ENCODE data around the gene ADPRHL1. TPM values are rescaled to one million over a fixed set of nuclear protein-coding genes. Genes with fewer than 3 reads are reported as not detected.

ADPRHL1 gene
- total RNA-seq, 2 donors from 2014 or later = 0.21 to 0.94 TPM

DNA sequence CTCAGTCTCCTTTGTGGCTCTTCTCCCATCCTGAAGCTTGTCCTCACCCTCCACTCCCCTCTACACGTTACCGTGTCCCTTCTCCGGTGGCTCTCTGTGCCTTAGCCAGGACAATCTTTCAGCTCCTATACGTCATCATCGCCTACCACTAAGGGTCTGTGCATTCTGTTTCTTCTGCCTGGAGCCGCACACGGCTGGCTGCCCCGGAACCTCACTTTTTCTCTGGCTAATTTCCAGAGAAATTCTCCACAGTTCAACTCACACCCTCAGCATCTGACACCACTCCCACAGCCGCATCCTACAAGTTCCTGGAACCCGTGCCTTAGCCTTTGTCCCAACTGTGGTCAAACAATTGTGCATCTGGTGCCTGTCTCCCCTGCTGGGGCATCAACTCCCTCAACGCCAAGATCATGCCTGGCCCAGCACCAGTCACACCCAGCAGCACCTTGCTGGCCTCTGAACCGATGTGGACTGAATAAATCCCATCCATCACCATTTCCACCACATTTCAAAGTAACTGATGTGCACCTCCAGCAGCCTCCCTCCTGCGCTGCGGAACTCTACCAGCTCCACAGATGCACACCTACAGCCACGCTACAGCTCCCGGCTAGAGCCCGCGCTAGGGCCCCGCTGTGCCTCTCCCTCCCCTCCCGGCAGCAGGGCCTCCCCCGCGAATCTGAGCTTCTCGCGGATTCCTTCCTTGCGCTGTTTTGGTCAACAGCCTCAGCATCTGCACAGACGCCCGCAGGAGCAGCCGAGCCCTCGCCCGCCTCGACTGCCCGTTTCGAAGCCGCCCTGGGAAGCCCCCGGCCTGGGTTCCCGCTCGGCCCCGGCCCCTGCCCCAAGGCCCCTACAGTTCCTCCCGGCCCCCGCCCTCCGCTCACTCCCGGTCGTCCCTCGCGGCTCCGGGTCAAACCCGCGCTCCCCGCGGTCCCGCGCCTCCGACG is 36.5 kb upstream of the ADPRHL1 start:
- peak; percentile 50 for ATAC-seq
- no peaks in the 10 kb centered on the region for H3K27me3 Mint-ChIP-seq
- no peaks in the 10 kb centered on the region for H3K9me3 ChIP-seq (ENCODE audit: control insufficient read depth, low read length, poor library complexity, severe bottlenecking)
- H3K4me1 Mint-ChIP-seq = peaks cover 22% of the 10 kb centered on the region
- H3K36me3 Mint-ChIP-seq (ENCODE audit: low read depth) = no peaks in the 10 kb centered on the region
- peak overlapping the region; percentile 94 for H3K27ac Mint-ChIP-seq
- DNase-seq = peak in 1 of 3 donors; percentile 14
- H3K4me3 Mint-ChIP-seq = peak overlapping the region; percentile 92

DNA sequence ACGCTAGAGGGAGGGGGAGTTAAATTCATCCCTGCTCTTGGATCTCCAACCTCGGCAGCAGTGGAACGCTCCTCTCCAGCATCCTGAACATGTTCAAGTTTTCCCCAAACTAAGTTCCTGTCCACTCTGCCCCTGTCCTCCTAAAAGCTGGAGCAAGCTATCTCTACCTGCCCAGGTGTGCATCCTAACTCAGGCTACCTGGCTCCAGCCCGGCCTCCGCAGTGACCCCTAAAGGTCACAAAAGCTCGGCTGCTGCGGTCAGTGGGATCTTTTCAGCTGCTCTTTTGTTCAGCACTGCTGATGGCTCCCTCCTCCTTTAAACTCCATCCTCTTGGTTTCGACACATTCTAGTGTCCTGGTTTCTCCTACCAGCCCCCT is 35.9 kb upstream of the ADPRHL1 start:
- H3K4me1 Mint-ChIP-seq = peaks cover 19% of the 10 kb centered on the region

DNA sequence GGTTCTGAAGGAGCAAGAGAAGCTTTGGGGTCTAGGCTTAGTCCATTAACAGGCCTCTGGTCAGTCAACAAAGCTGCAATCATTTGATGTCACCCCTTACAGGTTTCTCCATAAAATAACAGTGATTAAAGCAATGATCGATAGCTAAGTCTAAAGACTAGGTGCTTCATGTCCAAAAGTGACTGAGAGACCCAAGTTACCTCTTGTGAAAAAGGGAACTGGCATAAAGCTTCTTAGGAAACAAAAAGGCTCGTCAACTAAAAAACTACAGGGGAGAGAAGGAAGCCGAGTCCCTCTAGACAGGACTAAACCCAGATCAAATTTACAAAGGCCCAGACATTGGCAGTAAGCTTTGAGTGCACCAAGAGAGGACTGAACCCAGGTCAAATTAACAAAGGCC is 35.0 kb upstream of the ADPRHL1 start:
- DNase-seq = no peak
- peaks cover 18% of the 10 kb centered on the region for H3K4me1 Mint-ChIP-seq
- no peaks in the 10 kb centered on the region for H3K27me3 Mint-ChIP-seq
- no peak overlapping the region for H3K27ac Mint-ChIP-seq
- H3K36me3 Mint-ChIP-seq (ENCODE audit: low read depth) = no peaks in the 10 kb centered on the region
- no peak for ATAC-seq
- peak overlapping the region; percentile 43 for H3K4me3 Mint-ChIP-seq
- H3K9me3 ChIP-seq (ENCODE audit: control insufficient read depth, low read length, poor library complexity, severe bottlenecking) = no peaks in the 10 kb centered on the region

More for the DNA sequence above, 35.9 kb upstream of the ADPRHL1 start:
- no peaks in the 10 kb centered on the region for H3K9me3 ChIP-seq (ENCODE audit: control insufficient read depth, low read length, poor library complexity, severe bottlenecking)
- Mint-ChIP-seq H3K27ac (peak overlapping the region; percentile 94), H3K36me3 (ENCODE audit: low read depth) (no peaks in the 10 kb centered on the region), H3K27me3 (no peaks in the 10 kb centered on the region), H3K4me3 (peak overlapping the region; percentile 92)
- ATAC-seq = no peak
- no peak for DNase-seq

DNA sequence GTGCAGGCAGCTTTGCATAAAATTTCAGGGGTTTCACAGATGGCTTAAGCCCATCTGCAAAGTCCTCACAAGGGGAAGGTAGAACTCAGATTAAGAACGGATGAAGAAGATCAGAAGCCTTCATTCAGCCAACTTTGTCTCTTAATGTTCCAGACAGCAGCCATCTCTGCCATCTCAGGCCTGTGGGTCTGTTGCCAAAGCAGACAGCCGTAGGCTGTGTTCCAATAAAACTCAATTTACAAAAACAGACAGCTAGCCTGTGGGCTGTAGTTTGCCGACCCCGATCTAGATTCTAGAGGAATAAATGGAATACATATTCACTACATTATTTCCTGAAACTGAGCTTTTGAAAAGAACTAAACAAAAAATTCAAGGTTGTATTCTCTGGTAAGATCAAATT is 33.4 kb upstream of the ADPRHL1 start:
- H3K9me3 ChIP-seq (ENCODE audit: control insufficient read depth, low read length, poor library complexity, severe bottlenecking) = no peaks in the 10 kb centered on the region
- H3K27me3 Mint-ChIP-seq = no peaks in the 10 kb centered on the region
- H3K36me3 Mint-ChIP-seq (ENCODE audit: low read depth) = no peaks in the 10 kb centered on the region
- peaks cover 18% of the 10 kb centered on the region for H3K4me1 Mint-ChIP-seq
- ATAC-seq (no peak), DNase-seq (no peak)
- no peak overlapping the region for H3K4me3 Mint-ChIP-seq
- H3K27ac Mint-ChIP-seq = no peak overlapping the region

DNA sequence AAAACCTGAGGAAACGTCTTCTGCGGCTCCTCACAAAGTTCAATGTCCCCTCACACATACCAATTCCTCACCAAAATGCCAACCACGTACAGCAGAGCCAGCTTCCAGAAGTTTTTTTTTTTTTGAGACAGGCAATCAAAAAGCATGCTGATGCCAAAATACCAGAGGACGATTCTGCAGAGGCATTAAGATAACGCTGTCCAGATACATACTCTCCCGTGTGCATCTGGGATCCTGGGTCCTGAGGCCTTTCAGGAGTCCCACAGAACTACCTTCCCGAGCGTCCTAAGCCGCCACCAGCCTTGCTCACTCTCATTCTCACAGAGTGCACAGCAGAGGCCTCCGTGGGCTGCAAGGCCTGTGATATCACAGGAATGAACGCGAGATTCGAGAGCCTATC is 32.3 kb upstream of the ADPRHL1 start:
- Mint-ChIP-seq H3K27me3 (no peaks in the 10 kb centered on the region), H3K4me1 (peaks cover 18% of the 10 kb centered on the region)
- ATAC-seq = no peak

DNA sequence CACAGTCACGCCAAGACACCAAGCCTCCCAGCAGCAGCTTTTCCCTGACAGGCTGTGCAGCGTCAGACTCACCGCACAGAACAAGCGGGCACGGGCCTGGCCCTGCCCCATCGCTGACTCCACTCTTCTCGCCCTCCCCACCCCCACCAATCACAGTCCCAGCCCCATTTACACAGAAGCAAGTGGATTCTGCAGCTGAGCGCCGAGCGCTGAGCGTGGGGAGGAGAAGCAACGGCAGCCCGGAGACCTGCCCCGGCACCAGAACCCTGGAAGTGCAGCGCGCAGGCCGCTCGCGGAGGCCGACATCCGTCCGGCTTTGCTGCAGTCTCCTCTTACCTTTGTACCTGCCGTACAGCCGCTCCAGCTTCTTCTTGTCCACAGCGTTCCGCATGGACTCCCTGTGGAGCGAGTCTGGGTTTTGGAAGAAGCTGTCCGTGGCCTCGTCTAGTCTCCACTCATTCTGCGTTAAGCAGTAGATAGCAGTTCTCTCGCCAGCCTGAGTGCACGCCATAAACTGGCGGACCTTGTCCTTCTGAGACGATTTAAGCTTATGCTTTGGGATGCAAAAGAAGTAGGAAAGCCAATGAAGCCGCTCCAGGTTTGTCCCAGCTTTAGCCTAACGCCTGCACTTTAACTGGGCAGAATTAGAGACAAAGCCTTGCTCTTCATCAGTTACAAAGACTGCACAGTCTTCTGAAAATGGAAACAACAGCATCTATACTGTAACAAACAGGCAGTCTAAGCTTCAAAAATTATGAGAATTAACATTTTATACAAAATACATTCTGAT is 30.4 kb upstream of the ADPRHL1 start:
- no peak for ATAC-seq
- H3K9me3 ChIP-seq (ENCODE audit: control insufficient read depth, low read length, poor library complexity, severe bottlenecking) = no peaks in the 10 kb centered on the region
- Mint-ChIP-seq H3K4me1 (peaks cover 8% of the 10 kb centered on the region), H3K4me3 (no peak overlapping the region), H3K27ac (peak overlapping the region; percentile 1), H3K27me3 (no peaks in the 10 kb centered on the region), H3K36me3 (ENCODE audit: low read depth) (peaks cover 4% of the 10 kb centered on the region)
- DNase-seq = no peak

More for the DNA sequence above, 32.3 kb upstream of the ADPRHL1 start:
- Mint-ChIP-seq H3K27ac (no peak overlapping the region), H3K36me3 (ENCODE audit: low read depth) (no peaks in the 10 kb centered on the region), H3K4me3 (no peak overlapping the region)
- no peaks in the 10 kb centered on the region for H3K9me3 ChIP-seq (ENCODE audit: control insufficient read depth, low read length, poor library complexity, severe bottlenecking)
- no peak for DNase-seq

DNA sequence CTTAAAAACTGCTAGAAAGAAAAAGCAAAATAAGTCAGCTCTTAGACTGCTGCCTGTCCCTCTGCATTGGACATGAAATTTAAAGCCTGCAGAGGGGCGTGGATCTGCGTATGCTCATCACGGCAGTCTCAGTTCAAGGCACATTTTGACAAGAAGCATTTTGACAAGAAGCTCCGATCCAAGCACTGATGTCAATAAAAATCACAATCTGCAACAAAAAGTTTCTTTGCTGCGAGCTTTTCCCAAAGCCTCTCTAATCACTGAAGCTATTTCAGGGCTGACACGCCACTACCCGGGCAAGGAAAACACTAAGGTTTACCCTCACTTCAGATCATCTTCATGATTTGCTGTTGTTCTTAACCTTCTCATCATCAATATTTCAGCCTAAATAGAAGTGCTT is 29.8 kb upstream of the ADPRHL1 start:
- Mint-ChIP-seq H3K4me3 (no peak overlapping the region), H3K27ac (peak overlapping the region; percentile 1), H3K36me3 (ENCODE audit: low read depth) (peaks cover 4% of the 10 kb centered on the region), H3K4me1 (peaks cover 6% of the 10 kb centered on the region), H3K27me3 (no peaks in the 10 kb centered on the region)
- no peaks in the 10 kb centered on the region for H3K9me3 ChIP-seq (ENCODE audit: control insufficient read depth, low read length, poor library complexity, severe bottlenecking)
- no peak for DNase-seq
- ATAC-seq = no peak

DNA sequence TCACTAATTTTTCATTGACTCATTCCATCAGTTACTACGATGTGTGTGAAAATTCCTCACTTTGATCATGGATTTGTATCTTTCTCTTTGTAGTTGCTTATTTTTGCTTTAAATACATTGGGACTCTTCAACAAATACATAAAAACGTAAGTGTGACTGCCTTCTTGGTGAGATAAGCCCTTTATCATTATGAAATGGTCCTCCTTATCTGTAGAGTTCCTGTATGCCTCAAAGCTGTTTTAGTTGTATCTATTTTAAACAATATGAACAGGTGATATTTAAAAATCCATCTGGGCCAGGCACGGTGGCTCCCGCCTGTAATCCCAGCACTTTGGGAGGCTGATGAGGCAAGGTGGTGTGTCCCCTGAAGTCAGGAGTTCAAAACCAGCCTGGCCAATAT is 25.9 kb upstream of the ADPRHL1 start:
- H3K27me3 Mint-ChIP-seq = no peaks in the 10 kb centered on the region
- no peak overlapping the region for H3K4me3 Mint-ChIP-seq
- DNase-seq = no peak
- H3K36me3 Mint-ChIP-seq (ENCODE audit: low read depth) = peaks cover 5% of the 10 kb centered on the region
- H3K4me1 Mint-ChIP-seq = no peaks in the 10 kb centered on the region
- no peak overlapping the region for H3K27ac Mint-ChIP-seq
- ATAC-seq = no peak
- no peaks in the 10 kb centered on the region for H3K9me3 ChIP-seq (ENCODE audit: control insufficient read depth, low read length, poor library complexity, severe bottlenecking)

DNA sequence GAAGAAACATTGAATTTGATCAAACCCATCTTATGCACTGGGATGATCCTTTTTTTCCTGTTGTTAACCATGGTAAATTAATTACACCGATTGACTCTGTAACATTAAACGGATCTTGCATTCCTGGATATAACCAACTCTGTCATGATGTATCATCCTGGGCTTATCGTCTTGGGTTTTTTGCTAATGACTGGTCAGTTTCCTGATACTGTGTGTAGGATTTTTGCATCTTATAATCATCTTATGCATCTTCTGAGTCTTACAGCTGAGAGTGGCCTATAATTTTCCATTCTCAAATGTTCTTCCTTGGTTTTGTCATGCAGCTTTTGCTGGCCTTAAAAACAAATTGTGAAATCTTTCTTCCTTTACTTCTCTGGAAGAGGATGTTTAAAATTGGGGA is 24.4 kb upstream of the ADPRHL1 start:
- no peaks in the 10 kb centered on the region for H3K4me1 Mint-ChIP-seq
- DNase-seq = no peak
- peaks cover 10% of the 10 kb centered on the region for H3K36me3 Mint-ChIP-seq (ENCODE audit: low read depth)
- H3K27ac Mint-ChIP-seq = no peak overlapping the region
- no peak overlapping the region for H3K4me3 Mint-ChIP-seq
- H3K27me3 Mint-ChIP-seq = no peaks in the 10 kb centered on the region
- no peak for ATAC-seq
- no peaks in the 10 kb centered on the region for H3K9me3 ChIP-seq (ENCODE audit: control insufficient read depth, low read length, poor library complexity, severe bottlenecking)

DNA sequence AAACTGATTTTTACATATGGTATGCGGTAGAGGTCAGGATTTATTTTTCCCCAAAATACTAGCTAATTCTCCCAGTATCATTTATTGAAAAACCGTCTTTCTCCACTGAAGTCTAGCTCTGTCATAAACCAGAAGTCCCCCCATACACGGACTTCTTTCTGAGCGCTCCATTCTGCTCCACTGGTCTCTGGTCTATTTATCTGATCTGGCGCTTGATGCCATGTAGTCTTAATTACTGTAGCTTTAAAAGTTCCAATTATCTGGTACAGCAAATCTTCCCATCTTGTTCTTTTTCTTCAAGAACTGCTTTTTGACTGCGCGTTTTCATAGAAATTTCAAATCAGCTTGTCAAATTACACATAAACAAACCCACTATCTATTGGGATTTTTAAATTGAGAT is 23.5 kb upstream of the ADPRHL1 start:
- H3K9me3 ChIP-seq (ENCODE audit: control insufficient read depth, low read length, poor library complexity, severe bottlenecking) = no peaks in the 10 kb centered on the region
- Mint-ChIP-seq H3K4me3 (no peak overlapping the region), H3K27me3 (no peaks in the 10 kb centered on the region), H3K4me1 (no peaks in the 10 kb centered on the region), H3K36me3 (ENCODE audit: low read depth) (peaks cover 11% of the 10 kb centered on the region), H3K27ac (no peak overlapping the region)
- DNase-seq = no peak
- no peak for ATAC-seq

DNA sequence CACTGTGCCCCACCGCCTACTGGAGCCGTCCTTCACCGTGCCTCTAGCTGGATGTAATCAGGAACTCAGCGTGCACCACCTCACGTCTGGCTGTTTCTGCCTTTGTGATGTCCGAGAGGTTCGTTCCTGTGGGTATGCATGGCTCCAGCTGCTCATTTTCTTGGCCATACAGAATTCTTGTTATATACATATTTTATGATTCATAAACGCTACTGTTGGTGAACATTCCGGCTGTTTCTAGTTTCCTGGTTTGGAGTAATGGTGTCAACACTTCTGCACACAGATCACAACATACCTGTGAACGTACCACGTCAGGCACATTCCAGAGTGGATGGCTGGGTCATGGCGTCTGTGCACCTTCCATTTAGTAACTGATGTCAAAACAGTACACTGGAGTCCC is 22.6 kb upstream of the ADPRHL1 start:
- DNase-seq = no peak
- H3K9me3 ChIP-seq (ENCODE audit: control insufficient read depth, low read length, poor library complexity, severe bottlenecking) = no peaks in the 10 kb centered on the region
- Mint-ChIP-seq H3K27ac (no peak overlapping the region), H3K4me3 (no peak overlapping the region), H3K4me1 (peaks cover 8% of the 10 kb centered on the region), H3K36me3 (ENCODE audit: low read depth) (peaks cover 17% of the 10 kb centered on the region), H3K27me3 (no peaks in the 10 kb centered on the region)
- ATAC-seq = no peak

DNA sequence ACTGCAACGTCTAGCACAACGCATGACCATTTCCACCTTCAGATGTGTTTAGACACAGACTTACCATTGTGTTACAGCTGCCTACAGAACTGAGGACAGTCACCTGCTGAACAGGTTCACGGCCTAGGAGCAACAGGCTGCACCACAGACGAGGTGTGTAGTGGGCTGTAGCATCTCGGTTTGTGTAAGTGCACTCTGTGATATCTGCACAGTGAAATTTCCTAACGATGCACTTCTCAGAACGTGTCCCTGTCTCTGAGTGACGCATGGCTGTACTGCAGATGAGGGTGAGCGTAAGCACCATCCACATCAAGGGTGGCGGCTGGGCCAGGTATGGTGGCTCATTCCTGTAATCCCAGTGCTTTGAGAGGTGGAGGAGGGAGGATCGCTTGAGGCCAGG is 22.0 kb upstream of the ADPRHL1 start:
- Mint-ChIP-seq H3K4me1 (peaks cover 8% of the 10 kb centered on the region), H3K36me3 (ENCODE audit: low read depth) (peaks cover 17% of the 10 kb centered on the region), H3K4me3 (no peak overlapping the region), H3K27ac (no peak overlapping the region), H3K27me3 (no peaks in the 10 kb centered on the region)
- DNase-seq (no peak), ATAC-seq (no peak)
- H3K9me3 ChIP-seq (ENCODE audit: control insufficient read depth, low read length, poor library complexity, severe bottlenecking) = no peaks in the 10 kb centered on the region

DNA sequence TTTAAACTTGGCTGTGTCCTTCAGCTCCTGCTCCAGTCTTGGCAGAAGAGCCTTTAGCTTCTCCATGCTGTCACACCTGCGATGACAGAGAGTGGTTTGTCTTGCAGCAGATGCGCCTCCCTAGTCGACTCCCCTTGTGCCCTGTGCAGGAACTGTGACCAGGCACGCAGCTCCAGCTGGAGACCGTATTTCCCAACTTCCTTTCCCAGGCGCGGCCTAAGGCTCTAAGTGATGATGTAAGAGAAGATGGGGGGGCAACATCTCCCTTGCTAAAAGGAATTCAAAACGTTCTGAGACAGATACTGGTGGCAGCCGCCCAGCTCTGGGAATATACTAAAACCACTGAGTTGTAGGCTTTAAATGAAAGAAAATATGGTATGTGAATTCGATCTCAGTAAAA is 20.9 kb upstream of the ADPRHL1 start:
- H3K4me1 Mint-ChIP-seq = peaks cover 8% of the 10 kb centered on the region
- no peaks in the 10 kb centered on the region for H3K9me3 ChIP-seq (ENCODE audit: control insufficient read depth, low read length, poor library complexity, severe bottlenecking)
- ATAC-seq = no peak
- no peak for DNase-seq
- H3K27me3 Mint-ChIP-seq = no peaks in the 10 kb centered on the region
- no peak overlapping the region for H3K4me3 Mint-ChIP-seq
- peaks cover 17% of the 10 kb centered on the region for H3K36me3 Mint-ChIP-seq (ENCODE audit: low read depth)
- H3K27ac Mint-ChIP-seq = no peak overlapping the region
